ENCODE results near the gene MYOZ2.

MYOZ2 gene

GRCh38 chr4:119152741-119153140 is 17.1 kb downstream of the MYOZ2 start:
- H4K20me1 ChIP-seq (ENCODE audit: insufficient read depth, low read length) = no peaks in the 10 kb centered on the region
- no peak for DNase-seq
- TF ChIP-seq EZH2 (IDR thresholded peaks at IDR 0.05; ENCODE audit: borderline replicate concordance, low read depth, low read length, severe bottlenecking) (no peak), CTCF (IDR thresholded peaks at IDR 0.05; ENCODE audit: borderline replicate concordance, extremely low read depth, low read length, poor library complexity, severe bottlenecking) (no peak)
- no peaks in the 10 kb centered on the region for H3K9me3 ChIP-seq (ENCODE audit: insufficient read depth, low read length, severe bottlenecking)
- H3K79me2 ChIP-seq (ENCODE audit: insufficient read depth, low read length) = no peaks in the 10 kb centered on the region
- no peak overlapping the region for H2AFZ ChIP-seq (ENCODE audit: low read depth, low read length)
- no peak overlapping the region for H3K4me3 ChIP-seq (ENCODE audit: low read depth in 1 of 2, low read length in 2 of 2)
- H3K4me1 ChIP-seq (ENCODE audit: insufficient read depth, low read length) = no peaks in the 10 kb centered on the region
- H3K9ac ChIP-seq (ENCODE audit: low read depth, low read length) = no peak overlapping the region
- no peak for ATAC-seq (ENCODE audit: insufficient read depth, low read depth)
- H3K27ac ChIP-seq (ENCODE audit: low read length) = no peak overlapping the region
- peaks cover 3% of the 10 kb centered on the region for H3K27me3 ChIP-seq (ENCODE audit: insufficient read depth, low read length, poor library complexity)
- no peak overlapping the region for H3K4me2 ChIP-seq (ENCODE audit: insufficient read depth, low read length)
- H3K36me3 ChIP-seq (ENCODE audit: insufficient read depth, low read length) = no peaks in the 10 kb centered on the region

- no peak for ATAC-seq (ENCODE audit: insufficient read depth, low read depth)
- Histone ChIP-seq H2AFZ (ENCODE audit: low read depth, low read length) (no peak overlapping the region), H3K4me1 (ENCODE audit: insufficient read depth, low read length) (no peaks in the 10 kb centered on the region), H3K9me3 (ENCODE audit: insufficient read depth, low read length, severe bottlenecking) (no peaks in the 10 kb centered on the region), H3K27ac (ENCODE audit: low read length) (no peak overlapping the region), H4K20me1 (ENCODE audit: insufficient read depth, low read length) (no peaks in the 10 kb centered on the region), H3K4me3 (ENCODE audit: low read depth in 1 of 2, low read length in 2 of 2) (no peak overlapping the region), H3K79me2 (ENCODE audit: insufficient read depth, low read length) (no peaks in the 10 kb centered on the region), H3K9ac (ENCODE audit: low read depth, low read length) (no peak overlapping the region), H3K27me3 (ENCODE audit: insufficient read depth, low read length, poor library complexity) (peaks cover 5% of the 10 kb centered on the region), H3K36me3 (ENCODE audit: insufficient read depth, low read length) (no peaks in the 10 kb centered on the region), H3K4me2 (ENCODE audit: insufficient read depth, low read length) (no peak overlapping the region)
- DNase-seq = no peak
- TF ChIP-seq EZH2 (IDR thresholded peaks at IDR 0.05; ENCODE audit: borderline replicate concordance, low read depth, low read length, severe bottlenecking) = no peak
- TF ChIP-seq CTCF (IDR thresholded peaks at IDR 0.05; ENCODE audit: borderline replicate concordance, extremely low read depth, low read length, poor library complexity, severe bottlenecking) = no peak
These were observed 26.5 kb downstream of the MYOZ2 start for GRCh38 chr4:119162174-119162573.

GRCh38 chr4:119165767-119166166 is 30.1 kb downstream of the MYOZ2 start:
- Histone ChIP-seq H3K9ac (ENCODE audit: low read depth, low read length) (no peak overlapping the region), H3K4me2 (ENCODE audit: insufficient read depth, low read length) (no peak overlapping the region), H3K9me3 (ENCODE audit: insufficient read depth, low read length, severe bottlenecking) (no peaks in the 10 kb centered on the region), H4K20me1 (ENCODE audit: insufficient read depth, low read length) (no peaks in the 10 kb centered on the region), H3K27ac (ENCODE audit: low read length) (no peak overlapping the region), H3K36me3 (ENCODE audit: insufficient read depth, low read length) (no peaks in the 10 kb centered on the region), H3K79me2 (ENCODE audit: insufficient read depth, low read length) (no peaks in the 10 kb centered on the region), H3K4me1 (ENCODE audit: insufficient read depth, low read length) (no peaks in the 10 kb centered on the region), H3K27me3 (ENCODE audit: insufficient read depth, low read length, poor library complexity) (peaks cover 5% of the 10 kb centered on the region), H3K4me3 (ENCODE audit: low read depth in 1 of 2, low read length in 2 of 2) (no peak overlapping the region), H2AFZ (ENCODE audit: low read depth, low read length) (no peak overlapping the region)
- no peak for DNase-seq
- ATAC-seq (ENCODE audit: insufficient read depth, low read depth) = no peak
- TF ChIP-seq EZH2 (IDR thresholded peaks at IDR 0.05; ENCODE audit: borderline replicate concordance, low read depth, low read length, severe bottlenecking) (no peak), CTCF (IDR thresholded peaks at IDR 0.05; ENCODE audit: borderline replicate concordance, extremely low read depth, low read length, poor library complexity, severe bottlenecking) (no peak)

- Histone ChIP-seq H3K4me1 (ENCODE audit: insufficient read depth, low read length) (no peaks in the 10 kb centered on the region), H3K79me2 (ENCODE audit: insufficient read depth, low read length) (no peaks in the 10 kb centered on the region), H3K4me3 (ENCODE audit: low read depth in 1 of 2, low read length in 2 of 2) (no peak overlapping the region), H3K4me2 (ENCODE audit: insufficient read depth, low read length) (no peak overlapping the region), H3K36me3 (ENCODE audit: insufficient read depth, low read length) (no peaks in the 10 kb centered on the region), H4K20me1 (ENCODE audit: insufficient read depth, low read length) (no peaks in the 10 kb centered on the region), H3K9me3 (ENCODE audit: insufficient read depth, low read length, severe bottlenecking) (no peaks in the 10 kb centered on the region), H3K27ac (ENCODE audit: low read length) (no peak overlapping the region), H2AFZ (ENCODE audit: low read depth, low read length) (no peak overlapping the region), H3K27me3 (ENCODE audit: insufficient read depth, low read length, poor library complexity) (no peaks in the 10 kb centered on the region), H3K9ac (ENCODE audit: low read depth, low read length) (no peak overlapping the region)
- ATAC-seq (ENCODE audit: insufficient read depth, low read depth) = no peak
- no peak for DNase-seq
- TF ChIP-seq EZH2 (IDR thresholded peaks at IDR 0.05; ENCODE audit: borderline replicate concordance, low read depth, low read length, severe bottlenecking) (no peak), CTCF (IDR thresholded peaks at IDR 0.05; ENCODE audit: borderline replicate concordance, extremely low read depth, low read length, poor library complexity, severe bottlenecking) (no peak)
These were observed 34.6 kb downstream of the MYOZ2 start for GRCh38 chr4:119170195-119170594.

All from DND-41 (cell line).